HG03571 (cell line): ENCODE measurements around the gene CXADR.
"Not testable (repeated sequence)": the region's sequence is repeated elsewhere in the genome, so short reads cannot be mapped to it uniquely, and the experiment has no call there.

Experiments
- ATAC-seq: cut with Tn5 transposase; IDR thresholded peaks from one replicate; pipeline ENCODE4 v1.9.1; 2021; ENCODE audit not compliant: unreplicated experiment

Gene CXADR

GRCh38 chr21:17512253-17513213 lies at the start of gene CXADR:
Gene CXADR, plus strand, starts transcription at chr21:17513043. Its CDS starts 87 bp downstream, at chr21:17513130.
- peak; percentile 79 for ATAC-seq

GRCh38 chr21:17466166-17466565 lies 46.7 kb upstream of the CXADR start:
- ATAC-seq, result no peak

- no peak for ATAC-seq
Measured at GRCh38 chr21:17467392-17467791, 45.5 kb upstream of the CXADR start.

GRCh38 chr21:17467829-17468228 lies 45.0 kb upstream of the CXADR start:
- ATAC-seq, result no peak

GRCh38 chr21:17468698-17469097 lies 44.1 kb upstream of the CXADR start:
- no peak for ATAC-seq

GRCh38 chr21:17469727-17470126 lies 43.1 kb upstream of the CXADR start:
- ATAC-seq, result no peak

- no peak for ATAC-seq
Measured at GRCh38 chr21:17472182-17472581, 40.7 kb upstream of the CXADR start.

- no peak for ATAC-seq
Measured at GRCh38 chr21:17472592-17473271, 40.1 kb upstream of the CXADR start.

- no peak for ATAC-seq
Measured at GRCh38 chr21:17476006-17476405, 36.8 kb upstream of the CXADR start.

GRCh38 chr21:17478156-17478555 lies 34.7 kb upstream of the CXADR start:
- not testable (repeated sequence) for ATAC-seq

- ATAC-seq, result no peak
Measured at GRCh38 chr21:17479606-17480005, 33.2 kb upstream of the CXADR start.

GRCh38 chr21:17482928-17483327 lies 29.9 kb upstream of the CXADR start:
- ATAC-seq, result no peak

- no peak for ATAC-seq
Measured at GRCh38 chr21:17488620-17489019, 24.2 kb upstream of the CXADR start.

GRCh38 chr21:17489565-17489964 lies 23.3 kb upstream of the CXADR start:
- not testable (repeated sequence) for ATAC-seq

- ATAC-seq, result no peak
Measured at GRCh38 chr21:17491716-17492414, 21.0 kb upstream of the CXADR start.

- ATAC-seq, result no peak
Measured at GRCh38 chr21:17492415-17493168, 20.3 kb upstream of the CXADR start.

GRCh38 chr21:17494051-17494450 lies 18.8 kb upstream of the CXADR start:
- ATAC-seq, result no peak

GRCh38 chr21:17495680-17496079 lies 17.2 kb upstream of the CXADR start:
- ATAC-seq, result no peak

GRCh38 chr21:17497316-17497715 lies 15.5 kb upstream of the CXADR start:
- no peak for ATAC-seq

GRCh38 chr21:17498586-17498985 lies 14.3 kb upstream of the CXADR start:
- no peak for ATAC-seq
